ENCODE results near the gene CNOT6.

DNA sequence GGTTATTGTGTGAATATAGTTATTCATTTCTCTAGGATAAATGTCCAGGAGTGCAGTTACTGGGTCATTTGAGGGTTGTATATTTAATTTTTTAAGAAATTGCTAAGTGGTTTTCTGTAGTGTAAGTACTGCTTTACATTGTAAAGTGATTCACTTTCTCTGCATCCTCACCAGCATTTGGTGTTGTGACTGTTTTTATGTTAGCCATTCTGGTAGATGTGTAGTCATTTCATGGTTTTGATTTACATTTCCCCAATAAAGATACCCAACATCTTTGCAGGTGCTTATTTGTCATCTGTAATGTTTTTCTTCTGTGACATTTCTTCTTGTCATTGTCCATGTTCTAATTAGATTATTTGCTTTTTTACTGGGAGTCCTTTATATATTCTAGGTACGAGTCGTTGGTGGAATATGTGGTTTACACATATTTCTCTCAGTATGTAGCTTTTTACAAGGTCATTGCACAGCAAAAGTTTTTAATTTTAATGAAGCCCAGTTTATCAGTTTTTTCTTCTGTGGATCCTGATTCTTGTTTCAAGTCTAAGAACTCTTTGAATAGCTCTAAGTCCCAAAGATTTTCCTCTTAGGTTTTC, 63.1 kb downstream of the CNOT6 start:
- TF ChIP-seq POLR2A (IDR thresholded peaks at IDR 0.05): no peak
- TF ChIP-seq, protein P1, sequence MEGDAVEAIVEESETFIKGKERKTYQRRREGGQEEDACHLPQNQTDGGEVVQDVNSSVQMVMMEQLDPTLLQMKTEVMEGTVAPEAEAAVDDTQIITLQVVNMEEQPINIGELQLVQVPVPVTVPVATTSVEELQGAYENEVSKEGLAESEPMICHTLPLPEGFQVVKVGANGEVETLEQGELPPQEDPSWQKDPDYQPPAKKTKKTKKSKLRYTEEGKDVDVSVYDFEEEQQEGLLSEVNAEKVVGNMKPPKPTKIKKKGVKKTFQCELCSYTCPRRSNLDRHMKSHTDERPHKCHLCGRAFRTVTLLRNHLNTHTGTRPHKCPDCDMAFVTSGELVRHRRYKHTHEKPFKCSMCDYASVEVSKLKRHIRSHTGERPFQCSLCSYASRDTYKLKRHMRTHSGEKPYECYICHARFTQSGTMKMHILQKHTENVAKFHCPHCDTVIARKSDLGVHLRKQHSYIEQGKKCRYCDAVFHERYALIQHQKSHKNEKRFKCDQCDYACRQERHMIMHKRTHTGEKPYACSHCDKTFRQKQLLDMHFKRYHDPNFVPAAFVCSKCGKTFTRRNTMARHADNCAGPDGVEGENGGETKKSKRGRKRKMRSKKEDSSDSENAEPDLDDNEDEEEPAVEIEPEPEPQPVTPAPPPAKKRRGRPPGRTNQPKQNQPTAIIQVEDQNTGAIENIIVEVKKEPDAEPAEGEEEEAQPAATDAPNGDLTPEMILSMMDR (IDR thresholded peaks at IDR 0.05): no peak

All from uterus (tissue), 2 donors.